CD4-positive, alpha-beta memory T cell (primary cell): ENCODE data around the gene RBM20. TPM values are rescaled to one million over a fixed set of nuclear protein-coding genes. Genes with fewer than 3 reads are reported as not detected.

Experiments
- CTCF ChIA-PET: fragments of 350-600 bp; sonication (Branson Sonifier 250); formaldehyde crosslinking; loops from one replicate; lab custom pipeline; 2021; ENCODE audit warnings: inconsistent platforms; ENCODE audit not compliant: partially characterized antibody; lab: Charles Lee
- POLR2A ChIA-PET: fragments of 350-600 bp; sonication (Branson Sonifier 250); formaldehyde crosslinking; loops from one replicate; lab custom pipeline; 2021; ENCODE audit not compliant: partially characterized antibody; lab: Charles Lee
- DNase-seq, 5 donors: peaks; one replicate each; pipeline versions ENCODE4 v3.0.0 to v3.0.0-alpha.2; 2020 to 2022; ENCODE audit warnings: mixed read lengths in 1 of 5
- H3K27ac ChIP-seq: one replicate; pipeline ENCODE4 v1.7.0; 2013; ENCODE audit warnings: low read depth, low read length
- H3K27me3 ChIP-seq: 2 replicates; pipeline ENCODE4 v1.7.0; 2013; ENCODE audit warnings: mild to moderate bottlenecking, low read length, moderate library complexity; ENCODE audit not compliant: insufficient read depth
- H3K36me3 ChIP-seq: 2 replicates; pipeline ENCODE4 v1.7.0; 2013; ENCODE audit warnings: mild to moderate bottlenecking, low read length, moderate library complexity; ENCODE audit not compliant: insufficient read depth
- H3K4me1 ChIP-seq: 2 replicates; pipeline ENCODE4 v1.7.0; 2013; ENCODE audit warnings: mild to moderate bottlenecking, low read length, moderate library complexity; ENCODE audit not compliant: insufficient read depth
- H3K4me3 ChIP-seq, 2 donors: one replicate each; pipeline ENCODE4 v1.7.0; 2013; ENCODE audit warnings: low read length in 2 of 2, mild to moderate bottlenecking in 1 of 2
- H3K9me3 ChIP-seq, 2 donors: one replicate each; pipeline ENCODE4 v1.7.0; 2013; ENCODE audit warnings: low read length in 2 of 2, control low read depth in 1 of 2; ENCODE audit not compliant: control insufficient read depth in 1 of 2
- H3K27ac Mint-ChIP-seq, 7 donors: one replicate each; pipeline ENCODE4 v1.8.0; 2020 to 2021; ENCODE audit warnings: mixed read lengths in 7 of 7, mild to moderate bottlenecking in 6 of 7, inconsistent platforms in 3 of 7, moderate library complexity in 3 of 7
- H3K27me3 Mint-ChIP-seq, 2 donors: one replicate each; pipeline ENCODE4 v1.8.0; 2020 to 2021; ENCODE audit warnings: mixed read lengths in 2 of 2
- H3K36me3 Mint-ChIP-seq, 2 donors: one replicate each; pipeline ENCODE4 v1.8.0; 2020 to 2021; ENCODE audit warnings: mixed read lengths in 2 of 2, inconsistent platforms in 1 of 2, mild to moderate bottlenecking in 1 of 2
- H3K4me1 Mint-ChIP-seq, 4 donors: one replicate each; pipeline ENCODE4 v1.8.0; 2020 to 2021; ENCODE audit warnings: mixed read lengths in 4 of 4, mild to moderate bottlenecking in 1 of 4
- H3K4me3 Mint-ChIP-seq, 8 donors: one replicate each; pipeline ENCODE4 v1.8.0; 2020 to 2021; ENCODE audit warnings: mixed read lengths in 8 of 8, mild to moderate bottlenecking in 7 of 8, moderate library complexity in 6 of 8, inconsistent platforms in 3 of 8
- H3K9me3 Mint-ChIP-seq, 8 donors: one replicate each; pipeline ENCODE4 v1.8.0; 2020 to 2021; ENCODE audit warnings: mixed read lengths in 8 of 8, mild to moderate bottlenecking in 5 of 8, inconsistent platforms in 3 of 8, moderate library complexity in 1 of 8
- intact Hi-C: fragments of 100-400 bp; cut with micrococcal nuclease; formaldehyde crosslinking; loops from one replicate; pipeline ENCODE4 v1.15.1; 2023
- polyA plus RNA-seq, 2 donors: library from polyadenylated mRNA; unstranded; fragments of 300-500 nt; fragmentation: Illumina TruSeq; gene quantifications; one replicate each; pipeline ENCODE4 v1.2.3, GENCODE V29; 2021
- total RNA-seq, 2 experiments: library from RNA; stranded (reverse); gene quantifications; one replicate each; pipeline ENCODE4 v1.2.3, GENCODE V29; 2021

Gene RBM20
- total and polyA plus RNA-seq, 4 experiments from 2014 or later = 0.03 TPM; not detected in 3

- H3K27me3 Mint-ChIP-seq = no peaks in the 10 kb centered on the region
- H3K9me3 Mint-ChIP-seq = no peaks in the 10 kb centered on the region
- no peaks in the 10 kb centered on the region for H3K36me3 Mint-ChIP-seq
- intact Hi-C loops = no loop called here
- no peak overlapping the region for H3K27ac Mint-ChIP-seq
- no peaks in the 10 kb centered on the region for H3K4me1 Mint-ChIP-seq
- ChIA-PET CTCF (interaction anchor here (0.9 to 1.1 kb wide), 2 partner anchors 10 to 11 kb away, joined by 4 to 5 read pairs; no protein-coding TSS in a partner anchor), POLR2A (interaction anchor here (0.8 to 1.2 kb wide), 3 partner anchors 10 to 18 kb away, joined by 4 to 5 read pairs (median 5); no protein-coding TSS in a partner anchor)
- Histone ChIP-seq H3K4me1 (no peaks in the 10 kb centered on the region), H3K9me3 (no peaks in the 10 kb centered on the region), H3K36me3 (no peaks in the 10 kb centered on the region), H3K4me3 (no peak overlapping the region), H3K27me3 (no peaks in the 10 kb centered on the region), H3K27ac (no peak overlapping the region)
- DNase-seq = no peak
- H3K4me3 Mint-ChIP-seq = no peak overlapping the region
Observed at GRCh38 chr10:110792476-110793125, 148.5 kb downstream of the RBM20 start.

- Histone ChIP-seq H3K9me3 (no peaks in the 10 kb centered on the region), H3K4me1 (no peaks in the 10 kb centered on the region), H3K4me3 (no peak overlapping the region), H3K27ac (no peak overlapping the region), H3K36me3 (no peaks in the 10 kb centered on the region), H3K27me3 (no peaks in the 10 kb centered on the region)
- Mint-ChIP-seq H3K27me3 (no peaks in the 10 kb centered on the region), H3K4me1 (no peaks in the 10 kb centered on the region), H3K36me3 (no peaks in the 10 kb centered on the region), H3K4me3 (no peak overlapping the region), H3K27ac (no peak overlapping the region), H3K9me3 (no peaks in the 10 kb centered on the region)
- POLR2A ChIA-PET = interaction anchor here (1.0 to 1.2 kb wide), 2 partner anchors 9 to 18 kb away, joined by 4 to 5 read pairs; no protein-coding TSS in a partner anchor
- intact Hi-C loops = no loop called here
- CTCF ChIA-PET = interaction anchor here (0.9 to 1.1 kb wide), 2 partner anchors 9 to 11 kb away, joined by 4 to 5 read pairs; no protein-coding TSS in a partner anchor
- no peak for DNase-seq
Observed at GRCh38 chr10:110793128-110793812, 149.1 kb downstream of the RBM20 start.

- H3K4me1 ChIP-seq = no peaks in the 10 kb centered on the region
- CTCF ChIA-PET = interaction anchor here (0.9 to 1.1 kb wide), 2 partner anchors 8 to 10 kb away, joined by 3 to 5 read pairs; no protein-coding TSS in a partner anchor
- Mint-ChIP-seq H3K27ac (no peak overlapping the region), H3K4me1 (no peaks in the 10 kb centered on the region), H3K4me3 (no peak overlapping the region), H3K27me3 (no peaks in the 10 kb centered on the region), H3K9me3 (no peaks in the 10 kb centered on the region), H3K36me3 (no peaks in the 10 kb centered on the region)
- no peaks in the 10 kb centered on the region for H3K9me3 ChIP-seq
- H3K36me3 ChIP-seq = no peaks in the 10 kb centered on the region
- H3K27me3 ChIP-seq = no peaks in the 10 kb centered on the region
- no peak overlapping the region for H3K4me3 ChIP-seq
- intact Hi-C loops = no loop called here
- no peak overlapping the region for H3K27ac ChIP-seq
- POLR2A ChIA-PET = interaction anchor here (1.2 kb wide), 1 partner anchor 8 kb away, joined by 5 read pairs; no protein-coding TSS in a partner anchor
- DNase-seq = no peak
Observed at GRCh38 chr10:110793886-110794285, 149.8 kb downstream of the RBM20 start.

GRCh38 chr10:110794808-110795207 lies 150.7 kb downstream of the RBM20 start:
- Mint-ChIP-seq H3K27ac (no peak overlapping the region), H3K9me3 (no peaks in the 10 kb centered on the region), H3K4me1 (peaks cover 0 to 6% (median 0%) of the 10 kb centered on the region in 4 donors), H3K36me3 (no peaks in the 10 kb centered on the region), H3K27me3 (no peaks in the 10 kb centered on the region), H3K4me3 (no peak overlapping the region)
- no peaks in the 10 kb centered on the region for H3K36me3 ChIP-seq
- H3K4me1 ChIP-seq = no peaks in the 10 kb centered on the region
- H3K27me3 ChIP-seq = no peaks in the 10 kb centered on the region
- H3K27ac ChIP-seq = no peak overlapping the region
- H3K4me3 ChIP-seq = no peak overlapping the region
- ChIA-PET POLR2A (interaction anchor here (0.7 to 0.9 kb wide), 2 partner anchors 10 to 62 kb away, joined by 3 read pairs; no protein-coding TSS in a partner anchor), CTCF (interaction anchor here (0.6 to 0.9 kb wide), 3 partner anchors 9 to 102 kb away, joined by 3 read pairs; no protein-coding TSS in a partner anchor)
- no peak for DNase-seq
- no peaks in the 10 kb centered on the region for H3K9me3 ChIP-seq
- intact Hi-C loops = no loop called here

- Mint-ChIP-seq H3K4me1 (peaks cover 5 to 15% (median 7%) of the 10 kb centered on the region in 4 donors), H3K36me3 (no peaks in the 10 kb centered on the region), H3K27me3 (no peaks in the 10 kb centered on the region), H3K4me3 (no peak overlapping the region), H3K9me3 (no peaks in the 10 kb centered on the region), H3K27ac (no peak overlapping the region)
- DNase-seq = no peak
- Histone ChIP-seq H3K27me3 (no peaks in the 10 kb centered on the region), H3K4me1 (peaks cover 4% of the 10 kb centered on the region), H3K27ac (no peak overlapping the region), H3K4me3 (no peak overlapping the region), H3K36me3 (no peaks in the 10 kb centered on the region), H3K9me3 (no peaks in the 10 kb centered on the region)
- intact Hi-C loops = no loop called here
- ChIA-PET POLR2A (interaction anchor here (1.6 kb wide), 1 partner anchor 74 kb away, joined by 3 read pairs; the partner anchor contains the start of gene PDCD4), CTCF (no interaction called here)
Observed at GRCh38 chr10:110797416-110797815, 153.3 kb downstream of the RBM20 start.

- DNase-seq = no peak
- Histone ChIP-seq H3K4me1 (peaks cover 13% of the 10 kb centered on the region), H3K27ac (no peak overlapping the region), H3K9me3 (no peaks in the 10 kb centered on the region), H3K27me3 (no peaks in the 10 kb centered on the region), H3K4me3 (no peak overlapping the region), H3K36me3 (no peaks in the 10 kb centered on the region)
- H3K4me1 Mint-ChIP-seq = peaks cover 14 to 24% (median 16%) of the 10 kb centered on the region in 4 donors
- no peaks in the 10 kb centered on the region for H3K27me3 Mint-ChIP-seq
- no peaks in the 10 kb centered on the region for H3K9me3 Mint-ChIP-seq
- intact Hi-C loops = no loop called here
- ChIA-PET POLR2A (interaction anchor here (1.3 to 1.6 kb wide), 3 partner anchors 60 to 74 kb away, joined by 3 read pairs; partner anchors contain the start of gene PDCD4), CTCF (no interaction called here)
- no peak overlapping the region for H3K27ac Mint-ChIP-seq
- no peak overlapping the region for H3K4me3 Mint-ChIP-seq
- H3K36me3 Mint-ChIP-seq = no peaks in the 10 kb centered on the region
Observed at GRCh38 chr10:110798340-110798739, 154.2 kb downstream of the RBM20 start.
